HG02870 (cell line): ENCODE results near the gene MTHFD2L.

ENCODE experiments used
- ATAC-seq: cut with Tn5 transposase; IDR thresholded peaks from one replicate; pipeline ENCODE4 v1.9.1; 2021; ENCODE audit warnings: mild to moderate bottlenecking, moderate library complexity; ENCODE audit not compliant: unreplicated experiment

MTHFD2L gene

GRCh38 chr4:74294681-74295080 is 136.8 kb downstream of the MTHFD2L start:
- no peak for ATAC-seq

- no peak for ATAC-seq
Measured at GRCh38 chr4:74297539-74297938, 139.6 kb downstream of the MTHFD2L start.

GRCh38 chr4:74304095-74304625 is 146.2 kb downstream of the MTHFD2L start:
- no peak for ATAC-seq

- no peak for ATAC-seq
Measured at GRCh38 chr4:74305000-74305399, 147.1 kb downstream of the MTHFD2L start.

DNA sequence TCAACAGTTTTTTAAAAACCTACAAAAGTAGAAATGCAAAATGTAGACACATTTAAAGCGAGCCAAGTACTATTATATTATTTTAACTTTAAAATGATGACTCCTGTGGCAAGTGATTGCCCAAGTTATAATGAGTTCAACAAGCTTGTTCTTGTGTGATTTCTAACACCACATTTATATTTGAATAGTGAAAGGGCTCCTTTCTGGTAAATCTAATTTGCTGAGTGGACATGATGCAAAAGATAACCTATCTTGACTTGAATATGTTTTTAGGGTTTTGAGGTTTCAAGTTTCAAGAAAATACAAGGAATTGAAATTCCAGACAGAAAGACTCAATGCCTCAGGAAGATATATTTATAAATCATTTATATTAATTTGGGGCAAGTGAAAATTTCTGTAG is 149.3 kb downstream of the MTHFD2L start:
- ATAC-seq, result no peak

DNA sequence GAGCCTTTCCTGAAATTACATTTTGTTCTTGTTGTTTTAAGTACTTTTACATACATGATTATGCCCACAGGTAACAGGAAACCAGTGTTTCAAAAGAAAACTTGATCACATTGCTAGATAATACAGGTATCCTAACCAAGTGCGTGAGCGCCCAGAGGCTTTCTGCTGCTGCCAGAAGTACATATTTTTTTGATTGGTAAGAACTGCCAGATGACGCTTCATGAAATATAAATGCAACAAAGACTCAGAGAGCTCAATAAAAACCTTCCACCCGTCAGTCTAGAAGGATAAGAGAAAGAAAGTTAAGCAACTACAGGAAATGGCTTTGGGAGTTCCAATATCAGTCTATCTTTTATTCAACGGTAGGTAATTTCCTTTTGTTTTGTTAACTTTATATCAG is 150.3 kb downstream of the MTHFD2L start, which contains the start of gene EPGN:
Gene EPGN, plus strand, starts transcription at position 256 of the 400 bp plus-strand sequence. Its CDS starts 64 bp downstream, at position 320.
- ATAC-seq, result no peak

GRCh38 chr4:74309223-74309622 is 151.3 kb downstream of the MTHFD2L start:
- no peak for ATAC-seq

GRCh38 chr4:74311696-74312313 is 153.9 kb downstream of the MTHFD2L start:
- peak; percentile 39 for ATAC-seq

- ATAC-seq, result peak; percentile 57
Measured at GRCh38 chr4:74314329-74314728, 156.4 kb downstream of the MTHFD2L start.

- no peak for ATAC-seq
Measured at GRCh38 chr4:74314944-74315343, 157.0 kb downstream of the MTHFD2L start.

- no peak for ATAC-seq
Measured at GRCh38 chr4:74315376-74315775, 157.5 kb downstream of the MTHFD2L start.

DNA sequence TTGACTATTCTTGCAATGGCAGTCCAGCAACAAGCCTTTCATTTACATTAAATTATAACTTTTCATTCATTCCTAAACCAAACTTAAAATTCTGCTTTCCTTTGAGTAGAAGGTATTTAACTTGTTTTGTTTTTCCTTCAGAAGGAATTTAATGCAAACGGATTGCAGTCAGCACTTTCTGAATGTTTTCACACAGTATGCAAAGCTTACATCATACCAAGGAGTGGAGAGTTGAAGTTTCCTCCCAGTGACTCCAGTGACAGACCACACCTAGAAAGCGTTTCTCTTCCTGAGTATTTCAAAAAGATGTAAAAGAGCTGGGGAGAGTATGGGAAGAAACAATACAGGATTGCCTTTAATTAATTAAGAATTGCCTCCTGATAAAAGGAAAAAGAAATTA is 158.5 kb downstream of the MTHFD2L start:
- ATAC-seq, result no peak

DNA sequence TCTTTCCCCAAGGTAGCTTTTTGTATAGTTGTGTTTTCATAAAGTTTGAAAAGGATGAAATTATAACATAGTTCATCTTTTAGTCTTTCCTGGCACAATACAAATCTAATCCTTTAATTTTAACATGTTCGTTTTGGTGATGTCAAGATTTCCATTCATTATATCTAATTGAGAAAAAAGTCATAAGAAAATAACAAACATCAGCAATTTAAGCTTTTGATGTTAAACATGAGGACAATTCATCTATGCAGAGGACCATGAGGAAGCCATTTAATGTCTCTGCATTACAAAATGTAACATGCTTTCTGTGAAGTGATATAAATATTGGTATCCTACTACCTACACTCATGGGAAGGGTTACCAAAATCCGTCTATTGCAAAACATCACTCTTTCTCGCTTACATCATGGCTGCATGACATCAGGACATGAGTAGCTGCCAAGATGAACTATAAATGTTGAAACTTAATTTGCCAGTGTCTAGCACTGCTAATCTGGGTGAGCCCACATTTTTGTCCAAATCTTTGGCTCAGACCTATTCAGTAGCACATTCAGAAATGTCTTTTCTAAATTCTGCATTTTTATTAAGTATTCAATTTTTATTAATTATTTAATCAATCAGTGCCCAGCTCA is 159.8 kb downstream of the MTHFD2L start:
- ATAC-seq, result no peak

DNA sequence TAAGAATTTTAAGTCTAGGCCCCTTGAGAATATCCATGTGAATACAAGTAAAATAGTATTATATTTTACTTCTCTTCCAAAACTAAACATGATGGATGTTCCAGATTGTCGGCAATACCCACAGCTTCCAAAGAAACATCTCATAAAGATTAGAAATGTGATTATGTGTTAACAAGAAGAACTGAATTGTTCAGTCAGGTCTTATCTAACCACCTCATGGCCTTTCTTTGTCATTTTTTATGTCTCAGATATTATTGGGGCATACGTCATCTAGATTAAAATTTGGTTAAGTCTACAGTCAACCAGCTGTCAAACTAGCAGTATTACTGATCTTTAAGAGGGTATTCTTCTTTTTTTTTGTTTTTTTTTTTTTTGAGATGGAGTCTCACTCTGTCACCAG is 160.4 kb downstream of the MTHFD2L start:
- no peak for ATAC-seq

DNA sequence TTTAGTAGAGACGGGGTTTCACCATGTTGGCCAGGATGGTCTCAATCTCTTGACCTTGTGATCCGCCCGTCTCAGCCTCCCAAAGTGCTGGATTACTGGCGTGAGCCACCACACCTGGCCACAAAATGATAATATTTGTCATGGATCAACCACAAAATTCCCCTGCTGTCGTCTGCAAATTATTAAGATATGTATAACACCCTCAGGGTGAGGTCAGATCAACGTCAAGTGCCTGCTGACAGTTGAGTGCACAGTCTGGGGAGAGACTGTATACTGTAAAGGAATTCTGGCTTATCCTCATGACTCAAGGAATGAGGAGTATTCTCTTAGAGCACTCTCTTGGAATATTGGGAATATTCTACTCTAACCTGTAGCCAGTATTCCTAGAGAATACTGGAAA is 161.6 kb downstream of the MTHFD2L start:
- ATAC-seq, result no peak

DNA sequence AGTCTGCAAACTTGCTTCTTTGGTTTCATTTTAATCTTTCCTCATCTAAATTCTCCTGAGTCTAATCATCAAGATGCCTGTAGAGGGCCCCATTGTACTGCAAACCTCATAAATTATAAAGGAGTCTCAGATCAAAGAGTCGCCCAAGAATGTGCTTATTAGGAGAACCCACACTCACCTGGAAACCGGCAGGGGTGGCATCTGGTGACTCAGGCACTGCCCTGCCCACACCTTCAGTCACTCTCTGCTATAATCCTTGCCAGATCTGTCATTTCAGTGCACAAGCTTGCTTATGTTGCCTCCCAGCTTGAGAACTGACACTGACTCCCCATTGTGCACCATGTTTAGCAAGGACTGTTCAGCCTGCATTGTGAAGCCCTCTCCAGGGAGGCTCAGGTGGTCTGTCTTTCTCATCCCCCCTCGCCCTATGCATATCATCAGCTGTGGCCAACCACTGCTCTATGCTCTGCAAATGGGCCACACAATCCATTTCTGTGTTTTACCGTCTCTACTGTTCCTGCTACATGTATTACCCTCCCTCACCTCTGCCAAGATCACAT is 162.7 kb downstream of the MTHFD2L start:
- peak; percentile 72 for ATAC-seq

- no peak for ATAC-seq
Measured at GRCh38 chr4:74322301-74322700, 164.4 kb downstream of the MTHFD2L start.

GRCh38 chr4:74323663-74324062 is 165.7 kb downstream of the MTHFD2L start:
- ATAC-seq, result no peak

DNA sequence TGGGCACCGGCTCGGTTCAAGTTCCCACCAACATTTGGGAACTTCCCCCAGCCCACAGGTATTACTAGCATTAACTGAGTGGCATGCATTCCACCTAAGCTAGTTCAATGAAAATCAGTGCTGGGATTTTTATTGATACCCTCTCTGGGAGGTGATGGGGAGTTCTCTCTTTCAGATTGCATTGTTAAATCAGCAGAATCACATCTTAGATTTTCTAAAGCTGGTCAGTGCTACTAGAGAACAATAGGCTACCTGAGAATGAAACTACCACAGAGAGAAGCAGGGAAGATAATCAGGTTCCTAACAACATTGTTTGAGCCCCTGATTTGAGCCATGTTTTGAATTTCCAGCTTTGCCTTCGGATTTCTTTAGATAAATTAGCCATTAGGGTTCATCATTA is 166.3 kb downstream of the MTHFD2L start:
- ATAC-seq, result no peak

- ATAC-seq, result no peak
Measured at GRCh38 chr4:74325886-74326285, 168.0 kb downstream of the MTHFD2L start.

DNA sequence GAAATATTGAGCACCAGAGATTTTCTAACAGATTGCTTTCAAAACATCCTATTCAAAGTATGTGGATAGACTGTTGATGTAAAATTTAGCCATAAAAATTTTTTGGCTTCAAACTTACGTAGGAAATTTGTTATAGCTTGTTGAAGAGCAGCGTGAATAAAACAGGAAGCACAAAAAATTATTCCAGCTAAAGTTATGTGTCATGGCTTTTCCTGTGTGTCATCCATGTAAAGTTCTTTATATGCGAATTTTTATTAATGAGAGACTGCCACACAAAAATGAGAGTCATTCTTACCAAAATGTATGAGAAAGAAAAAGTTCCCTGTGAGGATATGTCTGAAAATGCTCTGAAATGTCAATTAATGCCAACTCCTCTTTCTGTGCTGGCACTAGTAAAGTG is 169.8 kb downstream of the MTHFD2L start:
- ATAC-seq, result no peak

DNA sequence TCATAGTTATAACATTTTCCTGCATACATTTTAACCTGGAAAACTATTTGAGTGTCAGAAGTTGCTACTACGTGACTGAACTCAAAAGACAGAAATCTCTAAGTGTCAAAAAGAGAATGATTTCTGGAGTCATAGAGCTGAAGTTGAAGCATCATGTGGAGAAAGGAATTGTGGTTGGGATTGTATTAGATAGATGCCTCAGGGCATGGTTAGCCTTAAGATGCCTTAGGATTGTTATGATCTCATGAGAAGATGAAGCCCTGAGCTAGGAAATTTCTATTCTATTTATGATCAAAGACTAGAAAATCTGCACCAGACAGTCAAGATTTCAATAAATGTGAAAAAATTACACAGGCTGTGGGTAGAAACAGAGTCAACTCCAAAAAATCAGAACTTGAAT is 170.6 kb downstream of the MTHFD2L start:
- no peak for ATAC-seq
